GM12878 (cell line): ENCODE data around the gene C5orf34. TPM values are rescaled to one million over a fixed set of nuclear protein-coding genes. Genes with fewer than 3 reads are reported as not detected.

Experiments used
- ATF7 ChIP-seq: fragments of 450-650 bp; IDR thresholded peaks from 2 replicates; pipeline ENCODE4 v1.6.1; 2016; ENCODE audit warnings: low read depth, mild to moderate bottlenecking
- CHD4 ChIP-seq: fragments of 200-600 bp; sonication (generic); IDR thresholded peaks from 2 replicates; pipeline ENCODE4 v1.6.1; 2016; ENCODE audit warnings: mild to moderate bottlenecking
- CREM ChIP-seq: IDR thresholded peaks from 2 replicates; pipeline ENCODE4 v1.6.1; 2014; ENCODE audit warnings: antibody characterized with exemption, low read depth
- E2F8 ChIP-seq: fragments of 450-650 bp; IDR thresholded peaks from 2 replicates; pipeline ENCODE4 v1.6.1; 2018; ENCODE audit warnings: mild to moderate bottlenecking, low read depth, moderate library complexity; ENCODE audit not compliant: partially characterized antibody
- E4F1 ChIP-seq: fragments of 450-650 bp; IDR thresholded peaks from 2 replicates; pipeline ENCODE4 v1.6.1; 2018; ENCODE audit warnings: borderline replicate concordance, mild to moderate bottlenecking; ENCODE audit not compliant: partially characterized antibody
- EZH2 ChIP-seq: IDR thresholded peaks from 2 replicates; pipeline ENCODE4 v1.6.1; 2012; ENCODE audit warnings: low read depth, mild to moderate bottlenecking, control low read depth, inconsistent platforms, low read length, borderline replicate concordance; ENCODE audit not compliant: control insufficient read depth
- FOS ChIP-seq: IDR thresholded peaks from 3 replicates; pipeline ENCODE4 v1.6.1; 2011; ENCODE audit warnings: borderline replicate concordance; ENCODE audit not compliant: insufficient read length; ENCODE audit errors: extremely low read depth
- IRF3 ChIP-seq: fragments of 450-650 bp; IDR thresholded peaks from 2 replicates; pipeline ENCODE4 v1.6.1; 2014; ENCODE audit warnings: mild to moderate bottlenecking
- MAX ChIP-seq: IDR thresholded peaks from 2 replicates; pipeline ENCODE4 v1.6.1; 2012; ENCODE audit warnings: low read depth, low read length, improper control_type of control experiment
- MXI1 ChIP-seq: fragments of 150-350 bp; IDR thresholded peaks from 2 replicates; pipeline ENCODE4 v1.6.1; 2011; ENCODE audit warnings: low read depth, mild to moderate bottlenecking, inconsistent platforms, low read length, improper control_type of control experiment
- NBN ChIP-seq: fragments of 450-650 bp; IDR thresholded peaks from 2 replicates; pipeline ENCODE4 v1.6.1; 2016
- NRF1 ChIP-seq: conservative IDR thresholded peaks from 2 replicates; pipeline ENCODE4 v1.6.1; 2011; ENCODE audit warnings: mild to moderate bottlenecking, low read depth, low read length, improper control_type of control experiment
- RB1 ChIP-seq: fragments of 450-650 bp; formaldehyde crosslinking; IDR thresholded peaks from 2 replicates; pipeline ENCODE4 v1.6.1; 2017; ENCODE audit warnings: mild to moderate bottlenecking, borderline replicate concordance
- RCOR1 ChIP-seq: conservative IDR thresholded peaks from 2 replicates; pipeline ENCODE4 v1.6.1; 2012; ENCODE audit warnings: low read depth, low read length, improper control_type of control experiment
- RELB ChIP-seq: fragments of 450-650 bp; IDR thresholded peaks from 2 replicates; pipeline ENCODE4 v1.6.1; 2017; ENCODE audit warnings: low read depth, mild to moderate bottlenecking, moderate library complexity
- RUNX3 ChIP-seq: IDR thresholded peaks from 2 replicates; pipeline ENCODE4 v1.6.1; 2012; ENCODE audit warnings: low read length, inconsistent platforms
- SIX5 ChIP-seq: IDR thresholded peaks from 2 replicates; pipeline ENCODE4 v1.6.1; 2011; ENCODE audit warnings: mild to moderate bottlenecking, low read depth, low read length, moderate library complexity; ENCODE audit not compliant: severe bottlenecking
- SRF ChIP-seq, 2 experiments: IDR thresholded peaks; 2 replicates each; pipeline ENCODE4 v1.6.1; 2011; ENCODE audit warnings: low read depth in 2 of 2, low read length in 2 of 2, mild to moderate bottlenecking in 1 of 2, moderate library complexity in 1 of 2
- USF1 ChIP-seq: IDR thresholded peaks from 2 replicates; pipeline ENCODE4 v1.6.1; 2011; ENCODE audit warnings: borderline replicate concordance, low read depth, mild to moderate bottlenecking, moderate library complexity, mixed read lengths, low read length; ENCODE audit not compliant: insufficient read depth; ENCODE audit errors: extremely low read length
- ZNF24 ChIP-seq: fragments of 450-650 bp; IDR thresholded peaks from 2 replicates; pipeline ENCODE4 v1.6.1; 2017; ENCODE audit warnings: antibody characterized with exemption, mild to moderate bottlenecking
- polyA plus RNA-seq, 11 experiments: library from polyadenylated mRNA; depleted of rRNA in 4 of 11; unstranded in 6 of 11; stranded (reverse) in 5 of 11; fragments of >200 nt; fragmentation: Nextera tagmentation in 4 of 11; fragmentation: Illumina TruSeq in 1 of 11; extraction: Ambion mirVana in 4 of 11; extraction: Trizol in 1 of 11; gene quantifications; 1 replicate in 1 of 11; 2 replicates in 10 of 11; pipeline versions ENCODE4 v1.2.1 to v1.2.3, GENCODE V29; 2011 to 2016; ENCODE audit warnings: inconsistent platforms in 2 of 11, missing spikeins in 2 of 11, low read depth in 1 of 11
- total RNA-seq, 4 experiments: library from RNA; depleted of rRNA in 3 of 4; stranded (reverse); fragments of >200 nt in 3 of 4; fragmentation: Illumina TruSeq in 1 of 4; extraction: Trizol in 1 of 4; gene quantifications; 2 replicates each; pipeline versions ENCODE4 v1.2.1 to v1.2.3, GENCODE V29; 2013 to 2021

The C5orf34 gene
- total and polyA plus RNA-seq, 10 of the 15 experiments (the other 5 are each of a cell fraction or from before 2014, with no cell fraction given): 6.1 to 15.1 (median 10.0) TPM

- no peak for TF ChIP-seq E4F1
- TF ChIP-seq RELB: no peak
- TF ChIP-seq EZH2: no peak
- TF ChIP-seq CREM: peak; percentile 33; the same call in 1 of the 2 replicates
- TF ChIP-seq E2F8: no peak
- TF ChIP-seq FOS: no peak
- TF ChIP-seq NBN: no peak
- TF ChIP-seq CHD4: no peak
- TF ChIP-seq MAX: no peak
- TF ChIP-seq ZNF24: peak; percentile 59; the same call in 1 of the 2 replicates
- TF ChIP-seq IRF3: no peak
- peak in 1 of 2 experiments; percentile 28; a peak in 1 of 4 replicates for TF ChIP-seq SRF (IDR thresholded peaks at IDR 0.05; ENCODE audit: low read depth in 2 of 2, low read length in 2 of 2)
- no peak for TF ChIP-seq USF1
- peak; percentile 69; the same call in 1 of the 2 replicates for TF ChIP-seq RB1
- no peak for TF ChIP-seq RUNX3
- peak; percentile 58; the same call in 1 of the 2 replicates for TF ChIP-seq MXI1
- no peak for TF ChIP-seq SIX5
- no peak for TF ChIP-seq ATF7
- TF ChIP-seq NRF1: no peak
- 0 out of 2 replicates have a peak, but pooled peaks have one; percentile 32 for TF ChIP-seq RCOR1
Measured at GRCh38 chr5:43556857-43557542, 42.1 kb upstream of the C5orf34 start, which contains the start of gene PAIP1 (continued).
